SK-N-SH (cell line): Measurements from ENCODE around the gene CISD3. TPM values are rescaled to one million over a fixed set of nuclear protein-coding genes. Genes with fewer than 3 reads are reported as not detected.
A peak's percentile ranks its signal among the peaks of the same experiment; 100 is the strongest.

Experiments used
- CTCF ChIA-PET: fragments of 300-600, 350-600 bp; formaldehyde crosslinking; extraction: SDS; loops from one replicate; lab custom pipeline; 2021; lab: Yijun Ruan, JAX
- POLR2A ChIA-PET: fragments of 350-600 bp; sonication (Branson Sonifier 250); formaldehyde crosslinking; extraction: SDS; loops from one replicate; lab custom pipeline; 2020; ENCODE audit warnings: antibody characterized with exemption, inconsistent platforms; lab: Yijun Ruan, JAX
- DNase-seq: peaks from one replicate; pipeline ENCODE4 v3.0.0; 2012
- H2AFZ ChIP-seq: fragments of 200-600 bp; sonication (generic); 2 replicates; pipeline ENCODE4 v1.8.1; 2016; ENCODE audit warnings: antibody characterized with exemption, mild to moderate bottlenecking, low read depth
- H3F3A ChIP-seq: fragments of 200-600 bp; sonication (generic); replicated peaks from 2 replicates; pipeline ENCODE3; 2016; ENCODE audit warnings: antibody characterized with exemption, mild to moderate bottlenecking; ENCODE audit not compliant: insufficient read depth
- H3K27ac ChIP-seq, 2 experiments: fragments of 200-500 bp in 1 of 2; fragments of 200-600 bp in 1 of 2; sonication (Bioruptor generic) in 1 of 2; sonication (generic), shearing (Covaris generic) in 1 of 2; 2 replicates each; pipeline versions ENCODE4 v1.5.1 to v1.6.1; 2014 to 2016; ENCODE audit warnings: low read depth in 2 of 2, inconsistent platforms in 1 of 2, low read length in 1 of 2, mild to moderate bottlenecking in 1 of 2, mixed read lengths in 1 of 2
- H3K27me3 ChIP-seq: fragments of 200-600 bp; sonication (generic), shearing (Covaris generic); 2 replicates; pipeline ENCODE4 v1.6.1; 2016; ENCODE audit warnings: mixed run types; ENCODE audit not compliant: insufficient read depth
- H3K36me3 ChIP-seq, 2 experiments: fragments of 200-500 bp in 1 of 2; fragments of 200-600 bp in 1 of 2; sonication (Bioruptor generic) in 1 of 2; sonication (generic) in 1 of 2; replicated peaks in 1 of 2; 2 replicates each; pipeline versions ENCODE3 to v1.5.1; 2014 to 2016; ENCODE audit warnings: low read length in 1 of 2, mild to moderate bottlenecking in 1 of 2; ENCODE audit not compliant: insufficient read depth in 2 of 2, control insufficient read depth in 1 of 2
- H3K4me1 ChIP-seq, 2 experiments: fragments of 200-500 bp in 1 of 2; fragments of 200-600 bp in 1 of 2; sonication (Bioruptor generic) in 1 of 2; sonication (generic), shearing (Covaris generic) in 1 of 2; 2 replicates each; pipeline versions ENCODE4 v1.5.1 to v1.6.1; 2014 to 2016; ENCODE audit warnings: low read depth in 1 of 2, low read length in 1 of 2, mixed run types in 1 of 2; ENCODE audit not compliant: insufficient read depth in 2 of 2, control insufficient read depth in 1 of 2
- H3K4me2 ChIP-seq: fragments of 200-600 bp; sonication (generic), shearing (Covaris generic); 2 replicates; pipeline ENCODE4 v1.6.1; 2017; ENCODE audit warnings: mixed run types
- H3K4me3 ChIP-seq, 2 experiments: fragments of 200-500 bp in 1 of 2; fragments of 200-600 bp in 1 of 2; sonication (Bioruptor generic) in 1 of 2; sonication (generic), shearing (Covaris generic) in 1 of 2; 2 replicates each; pipeline versions ENCODE4 v1.5.1 to v1.8.1; 2014 to 2016; ENCODE audit warnings: low read depth in 2 of 2, inconsistent platforms in 1 of 2, low read length in 1 of 2, mild to moderate bottlenecking in 1 of 2, mixed read lengths in 1 of 2, moderate library complexity in 1 of 2
- H3K79me2 ChIP-seq: fragments of 200-600 bp; sonication (generic); 2 replicates; pipeline ENCODE4 v1.8.1; 2017; ENCODE audit warnings: mild to moderate bottlenecking; ENCODE audit not compliant: insufficient read depth
- H3K9ac ChIP-seq: fragments of 200-600 bp; sonication (generic); 2 replicates; pipeline ENCODE4 v1.6.1; 2017; ENCODE audit warnings: mixed run types
- H3K9me2 ChIP-seq: fragments of 200-600 bp; sonication (generic); 2 replicates; pipeline ENCODE4 v1.6.1; 2017; ENCODE audit warnings: mixed run types
- H3K9me3 ChIP-seq: fragments of 200-600 bp; sonication (generic); 2 replicates; pipeline ENCODE4 v1.6.1; 2017; ENCODE audit warnings: mixed run types, mild to moderate bottlenecking, moderate library complexity
- H4K20me1 ChIP-seq: fragments of 200-600 bp; sonication (generic); 2 replicates; pipeline ENCODE4 v1.6.1; 2017; ENCODE audit warnings: mild to moderate bottlenecking, mixed run types; ENCODE audit not compliant: insufficient read depth
- CHD2 ChIP-seq: fragments of 150-350 bp; IDR thresholded peaks from 2 replicates; pipeline ENCODE4 v1.6.1; 2018; ENCODE audit warnings: low read length; ENCODE audit not compliant: partially characterized antibody
- GABPA ChIP-seq: IDR thresholded peaks from 2 replicates; pipeline ENCODE4 v1.4.0; 2012; ENCODE audit warnings: low read depth, mild to moderate bottlenecking
- JUND ChIP-seq: IDR thresholded peaks from 2 replicates; pipeline ENCODE4 v1.4.0; 2012
- NFIC ChIP-seq: IDR thresholded peaks from 2 replicates; pipeline ENCODE4 v1.4.0; 2012; ENCODE audit warnings: borderline replicate concordance
- POLR2AphosphoS5 ChIP-seq: IDR thresholded peaks from 2 replicates; pipeline ENCODE4 v1.6.1; 2012; ENCODE audit warnings: low read depth, low read length
- RAD21 ChIP-seq: IDR thresholded peaks from 2 replicates; pipeline ENCODE4 v1.6.1; 2012; ENCODE audit warnings: mild to moderate bottlenecking, low read length
- RFX5 ChIP-seq: IDR thresholded peaks from 2 replicates; pipeline ENCODE4 v1.6.1; 2012; ENCODE audit warnings: mild to moderate bottlenecking, improper control_type of control experiment, low read length
- SIN3A ChIP-seq: IDR thresholded peaks from 2 replicates; pipeline ENCODE4 v1.6.1; 2012; ENCODE audit warnings: low read depth, mild to moderate bottlenecking, low read length, moderate library complexity, borderline replicate concordance
- SMC3 ChIP-seq: IDR thresholded peaks from 2 replicates; pipeline ENCODE4 v1.6.1; 2012; ENCODE audit warnings: low read depth, low read length, improper control_type of control experiment
- TAF1 ChIP-seq: IDR thresholded peaks from 2 replicates; pipeline ENCODE4 v1.6.1; 2012; ENCODE audit warnings: low read depth, mild to moderate bottlenecking, low read length, moderate library complexity, borderline replicate concordance
- TCF12 ChIP-seq: IDR thresholded peaks from 2 replicates; pipeline ENCODE4 v1.4.0; 2012
- WGBS: methylation state at CpG from one replicate; pipeline ENCODE4 v1.1.6; 2017; ENCODE audit warnings: low lambda C conversion rate; 5-methylcytosine and 5-hydroxymethylcytosine counted together
- polyA plus RNA-seq, 3 experiments: library from polyadenylated mRNA; depleted of rRNA; stranded (reverse); fragments of >200 nt; gene quantifications; 2 replicates each; pipeline ENCODE4 v1.2.3, GENCODE V29; 2012
- TF ChIP-seq, protein P1 (sequence below): IDR thresholded peaks from 2 replicates; pipeline ENCODE4 v1.4.0; 2012; ENCODE audit warnings: low read depth
- TF ChIP-seq, protein P2 (sequence below): fragments of 200-600 bp; sonication (generic); IDR thresholded peaks from 2 replicates; pipeline ENCODE4 v1.6.1; 2017; ENCODE audit warnings: antibody characterized with exemption, mild to moderate bottlenecking, moderate library complexity

Gene CISD3, protein sequence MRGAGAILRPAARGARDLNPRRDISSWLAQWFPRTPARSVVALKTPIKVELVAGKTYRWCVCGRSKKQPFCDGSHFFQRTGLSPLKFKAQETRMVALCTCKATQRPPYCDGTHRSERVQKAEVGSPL
- 12.9 and 16.5 TPM in 2 replicates for polyA plus RNA-seq (2012; rRNA removed)
- polyA plus RNA-seq (2012; cell fraction: cytosol; rRNA removed): 9.3 and 10.9 TPM in 2 replicates
- 5.9 and 8.6 TPM in 2 replicates for polyA plus RNA-seq (2012; cell fraction: nucleus; rRNA removed)

DNA sequence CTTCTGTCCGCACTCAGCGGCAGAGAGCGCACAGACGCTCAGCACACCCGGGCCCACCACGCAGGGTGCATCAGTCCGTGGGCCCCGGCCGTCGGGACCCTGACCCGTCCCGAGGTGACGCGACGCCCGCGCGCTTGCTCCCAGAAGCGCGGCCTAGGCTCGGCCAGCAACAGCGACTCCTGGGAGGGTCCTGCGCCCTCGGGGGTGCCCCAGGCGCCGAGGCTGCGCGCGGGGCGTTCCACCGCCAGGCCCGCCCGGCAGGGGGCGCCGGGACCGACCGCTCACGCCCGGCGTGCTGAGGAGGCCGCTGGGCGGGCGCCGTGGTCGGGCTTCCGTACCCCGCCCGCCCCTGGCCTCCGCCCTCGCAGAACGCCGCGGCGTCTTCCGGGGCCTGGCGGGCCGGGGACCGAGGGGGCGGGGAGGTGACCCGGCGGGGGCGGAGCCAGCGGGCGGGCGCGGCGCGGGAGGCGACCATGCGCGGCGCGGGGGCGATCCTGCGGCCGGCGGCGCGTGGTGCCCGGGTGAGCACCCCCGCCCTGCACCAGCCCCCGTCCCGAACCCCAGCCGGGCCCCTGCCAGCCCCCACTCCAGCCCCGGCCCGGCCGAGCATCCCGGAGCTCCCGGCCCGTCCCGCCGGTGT is at the start of gene CISD3:
CISD3 (plus strand) TSS at position 456 of the 640 bp plus-strand sequence; CDS start at position 474, 18 bp downstream.
- H4K20me1 ChIP-seq: peaks cover 14% of the 10 kb centered on the region; the same call in 1 of the 2 replicates
- no peaks in the 10 kb centered on the region for H3K9me2 ChIP-seq
- H3K27ac ChIP-seq: peak within 1 kb of the TSS; percentile 73 to 98
- H3K9me3 ChIP-seq: no peaks in the 10 kb centered on the region
- TF ChIP-seq TAF1 (no peak), RFX5 (no peak), JUND (no peak), CHD2 (peak; percentile 25), RAD21 (peak; percentile 40; the same call in 1 of the 2 replicates), SIN3A (0 out of 2 replicates have a peak, but pooled peaks have one; percentile 29), POLR2AphosphoS5 (peak; percentile 11; the same call in 1 of the 2 replicates), SMC3 (peak; percentile 34), GABPA (peak; percentile 28; the same call in 1 of the 2 replicates), NFIC (no peak)
- TF ChIP-seq, protein P1, sequence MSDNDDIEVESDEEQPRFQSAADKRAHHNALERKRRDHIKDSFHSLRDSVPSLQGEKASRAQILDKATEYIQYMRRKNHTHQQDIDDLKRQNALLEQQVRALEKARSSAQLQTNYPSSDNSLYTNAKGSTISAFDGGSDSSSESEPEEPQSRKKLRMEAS: peak; percentile 37; the same call in 1 of the 2 replicates
- TF ChIP-seq, protein P2, sequence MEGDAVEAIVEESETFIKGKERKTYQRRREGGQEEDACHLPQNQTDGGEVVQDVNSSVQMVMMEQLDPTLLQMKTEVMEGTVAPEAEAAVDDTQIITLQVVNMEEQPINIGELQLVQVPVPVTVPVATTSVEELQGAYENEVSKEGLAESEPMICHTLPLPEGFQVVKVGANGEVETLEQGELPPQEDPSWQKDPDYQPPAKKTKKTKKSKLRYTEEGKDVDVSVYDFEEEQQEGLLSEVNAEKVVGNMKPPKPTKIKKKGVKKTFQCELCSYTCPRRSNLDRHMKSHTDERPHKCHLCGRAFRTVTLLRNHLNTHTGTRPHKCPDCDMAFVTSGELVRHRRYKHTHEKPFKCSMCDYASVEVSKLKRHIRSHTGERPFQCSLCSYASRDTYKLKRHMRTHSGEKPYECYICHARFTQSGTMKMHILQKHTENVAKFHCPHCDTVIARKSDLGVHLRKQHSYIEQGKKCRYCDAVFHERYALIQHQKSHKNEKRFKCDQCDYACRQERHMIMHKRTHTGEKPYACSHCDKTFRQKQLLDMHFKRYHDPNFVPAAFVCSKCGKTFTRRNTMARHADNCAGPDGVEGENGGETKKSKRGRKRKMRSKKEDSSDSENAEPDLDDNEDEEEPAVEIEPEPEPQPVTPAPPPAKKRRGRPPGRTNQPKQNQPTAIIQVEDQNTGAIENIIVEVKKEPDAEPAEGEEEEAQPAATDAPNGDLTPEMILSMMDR: peak; percentile 54
- H3K27me3 ChIP-seq: no peaks in the 10 kb centered on the region
- peaks cover 27% of the 10 kb centered on the region for H3F3A ChIP-seq
- peaks cover 6 to 68% of the 10 kb centered on the region in 2 experiments; a peak in 1 of 4 replicates for H3K4me1 ChIP-seq
- ChIA-PET POLR2A (interaction anchor here (1.2 to 2.2 kb wide), 4 partner anchors 16 to 53 kb away, joined by 4 to 9 read pairs (median 6); partner anchors contain the start of gene MLLT6), CTCF (interaction anchor here (0.9 to 7.4 kb wide), 10 partner anchors 8 to 424 kb away, joined by 3 to 88 read pairs (median 6); partner anchors contain the start of genes EPOP, MLLT6 and PCGF2)
- H3K9ac ChIP-seq: peak within 1 kb of the TSS; percentile 89
- peaks cover 28% of the 10 kb centered on the region; the same call in 1 of the 2 replicates for H3K79me2 ChIP-seq
- H3K4me2 ChIP-seq: peak within 1 kb of the TSS; percentile 90
- H2AFZ ChIP-seq: peak within 1 kb of the TSS; percentile 88; the same call in 1 of the 2 replicates
- DNase-seq: peak; percentile 95
- WGBS: 7% methylated on average over 27 of the region's 92 CpGs
- peaks cover 11 to 24% of the 10 kb centered on the region in 2 experiments for H3K36me3 ChIP-seq
- peak within 1 kb of the TSS; percentile 78 to 79 for H3K4me3 ChIP-seq

DNA sequence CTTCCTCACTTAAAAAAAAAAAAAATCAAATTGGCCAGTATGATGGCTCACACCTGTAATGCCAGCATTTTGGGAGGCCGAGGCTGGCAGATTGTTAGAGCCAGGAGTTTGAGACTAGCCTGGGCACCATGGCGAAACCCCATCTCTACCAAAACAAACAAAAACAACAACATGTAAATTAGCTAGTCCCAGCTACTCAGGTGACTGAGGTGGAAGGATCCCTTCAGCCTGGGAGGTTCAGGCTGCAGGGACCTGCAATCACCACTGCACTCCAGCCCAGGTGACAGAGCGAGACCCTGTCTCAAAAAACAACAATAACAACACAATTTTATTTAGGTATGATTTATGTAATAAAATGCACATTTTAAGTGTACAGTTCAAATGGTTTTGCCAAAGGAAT is 49.0 kb upstream of the CISD3 start:
- CTCF ChIA-PET: interaction anchor here (1.2 to 2.1 kb wide), 3 partner anchors 13 to 53 kb away, joined by 3 to 6 read pairs (median 5); no protein-coding TSS in a partner anchor

More for the DNA sequence above, 49.0 kb upstream of the CISD3 start:
- no peaks in the 10 kb centered on the region for H3K9me2 ChIP-seq
- no peaks in the 10 kb centered on the region for H3K36me3 ChIP-seq
- H3K27ac ChIP-seq: no peak overlapping the region
- POLR2A ChIA-PET: no interaction called here
- no peaks in the 10 kb centered on the region for H3K27me3 ChIP-seq
- 88% methylated on average over 3 of the region's 3 CpGs for WGBS
- H3K9ac ChIP-seq: no peak overlapping the region
- H3K79me2 ChIP-seq: no peaks in the 10 kb centered on the region
- DNase-seq: no peak
- H3K4me2 ChIP-seq: no peak overlapping the region
- no peaks in the 10 kb centered on the region for H4K20me1 ChIP-seq
- no peaks in the 10 kb centered on the region for H3K9me3 ChIP-seq
- H3K4me1 ChIP-seq: peaks cover 0 to 7% of the 10 kb centered on the region in 2 experiments; a peak in 1 of 4 replicates
- H2AFZ ChIP-seq: no peak overlapping the region
- no peak for TF ChIP-seq TCF12
- TF ChIP-seq, protein P2: no peak
- H3F3A ChIP-seq: peaks cover 12% of the 10 kb centered on the region
- no peak overlapping the region for H3K4me3 ChIP-seq
